A549 (cell line): Measurements from ENCODE around the gene OXA1L. TPM values are rescaled to one million over a fixed set of nuclear protein-coding genes. Genes with fewer than 3 reads are reported as not detected.
"Not testable (repeated sequence)": the region's sequence is repeated elsewhere in the genome, so short reads cannot be mapped to it uniquely, and the experiment has no call there.

ENCODE experiments used
- ATAC-seq, 2 experiments: fragments of 200-7000 bp in 1 of 2; fragments of >200 bp in 1 of 2; cut with Nextera tagmentation in 1 of 2; cut with Tn5 transposase in 1 of 2; 3 replicates each; pipeline versions ENCODE4 v1.8.0 to v1.9.1; 2018 to 2020; ENCODE audit warnings: mild to moderate bottlenecking in 1 of 2, moderate library complexity in 1 of 2
- CTCF ChIA-PET: fragments of 300-600 bp; sonication (Branson Sonifier 250); formaldehyde crosslinking; extraction: SDS; loops from one replicate; lab custom pipeline; 2021; ENCODE audit warnings: antibody characterized with exemption, inconsistent platforms; lab: Yijun Ruan, JAX
- POLR2A ChIA-PET: fragments of 350-600 bp; formaldehyde crosslinking; extraction: SDS; loops from one replicate; lab custom pipeline; 2021; ENCODE audit warnings: antibody characterized with exemption, inconsistent platforms; lab: Yijun Ruan, JAX
- DNase-seq, 2 experiments: peaks; one replicate each; pipeline versions ENCODE4 v3.0.0 to v3.0.0-alpha.2; 2011 to 2016; ENCODE audit warnings: low read depth in 1 of 2, low spot score in 1 of 2
- FAIRE-seq: peaks from 2 replicates; lab custom pipeline; 2011; peaks lifted over from hg19 to GRCh38; lab: Jason Lieb, UNC
- H3K27ac ChIP-seq, 2 experiments: fragments of >200 bp; sonication (Bioruptor Twin); formaldehyde crosslinking; 3 replicates each; pipeline ENCODE4 v1.5.1; 2016 to 2017
- H3K4me1 ChIP-seq: fragments of >200 bp; sonication (Bioruptor Twin); formaldehyde crosslinking; 3 replicates; pipeline ENCODE4 v1.6.1; 2016
- H3K4me2 ChIP-seq: fragments of >200 bp; sonication (Bioruptor Twin); formaldehyde crosslinking; 3 replicates; pipeline ENCODE4 v1.6.1; 2016
- H3K4me3 ChIP-seq: fragments of >200 bp; sonication (Bioruptor Twin); formaldehyde crosslinking; 3 replicates; pipeline ENCODE4 v1.5.1; 2016
- H3K9me3 ChIP-seq: fragments of >200 bp; sonication (Bioruptor Twin); formaldehyde crosslinking; 3 replicates; pipeline ENCODE4 v1.6.1; 2016
- CBX8 ChIP-seq: fragments of 200-600 bp; sonication (generic); IDR thresholded peaks from 2 replicates; pipeline ENCODE4 v1.6.1; 2016
- CEBPB ChIP-seq, 2 experiments: fragments of >200 bp in 1 of 2; sonication (Bioruptor Twin) in 1 of 2; formaldehyde crosslinking in 1 of 2; IDR thresholded peaks; 2 replicates each; pipeline ENCODE4 v1.6.1; 2012 to 2016
- CHD2 ChIP-seq: fragments of 150-350 bp; IDR thresholded peaks from 2 replicates; pipeline ENCODE4 v1.6.1; 2014; ENCODE audit warnings: low read length; ENCODE audit not compliant: partially characterized antibody
- CHD4 ChIP-seq: fragments of 200-600 bp; sonication (generic); IDR thresholded peaks from 2 replicates; pipeline ENCODE4 v1.6.1; 2016; ENCODE audit warnings: antibody characterized with exemption, mild to moderate bottlenecking, borderline replicate concordance
- EHF ChIP-seq: fragments of 250-450 bp; sonication (Bioruptor Pico); IDR thresholded peaks from 2 replicates; pipeline ENCODE4 v1.5.0; 2020; ENCODE audit warnings: mild to moderate bottlenecking
- EHMT2 ChIP-seq: fragments of 200-600 bp; sonication (generic); IDR thresholded peaks from 2 replicates; pipeline ENCODE4 v1.6.1; 2016; ENCODE audit warnings: antibody characterized with exemption, low read depth, mild to moderate bottlenecking, moderate library complexity
- ESRRA ChIP-seq: fragments of 150-350 bp; IDR thresholded peaks from 2 replicates; pipeline ENCODE4 v1.6.1; 2014; ENCODE audit warnings: mild to moderate bottlenecking, low read length, borderline replicate concordance
- FOSB ChIP-seq: fragments of 250-450 bp; sonication (Bioruptor Pico); IDR thresholded peaks from 2 replicates; pipeline ENCODE4 v1.5.0; 2020; ENCODE audit warnings: mild to moderate bottlenecking, moderate library complexity
- HDAC2 ChIP-seq: fragments of 200-600 bp; sonication (generic); IDR thresholded peaks from 2 replicates; pipeline ENCODE4 v1.6.1; 2016
- HEYL ChIP-seq: fragments of 250-450 bp; sonication (Bioruptor Pico); IDR thresholded peaks from 2 replicates; pipeline ENCODE4 v1.8.0; 2021; ENCODE audit warnings: mild to moderate bottlenecking, moderate library complexity
- HOXA7 ChIP-seq: fragments of 250-450 bp; sonication (Bioruptor Pico); IDR thresholded peaks from 2 replicates; pipeline ENCODE4 v1.5.0; 2020; ENCODE audit warnings: mild to moderate bottlenecking, moderate library complexity
- JUN ChIP-seq, 2 experiments: fragments of >200 bp; sonication (Bioruptor Twin); formaldehyde crosslinking; IDR thresholded peaks; 2 replicates in 1 of 2; 3 replicates in 1 of 2; pipeline ENCODE4 v1.6.1; 2016 to 2017
- JUNB ChIP-seq: fragments of >200 bp; sonication (Bioruptor Twin); formaldehyde crosslinking; IDR thresholded peaks from 2 replicates; pipeline ENCODE4 v1.6.1; 2016
- MAFK ChIP-seq: fragments of 450-650 bp; IDR thresholded peaks from 2 replicates; pipeline ENCODE4 v1.6.1; 2014; ENCODE audit not compliant: partially characterized antibody
- MAZ ChIP-seq: fragments of 150-350 bp; IDR thresholded peaks from 2 replicates; pipeline ENCODE4 v1.6.1; 2014; ENCODE audit warnings: antibody characterized with exemption, low read depth, low read length, borderline replicate concordance
- NFE2L2 ChIP-seq: fragments of 150-350 bp; conservative IDR thresholded peaks from 2 replicates; pipeline ENCODE4 v1.6.1; 2014; ENCODE audit warnings: low read length
- NPAS2 ChIP-seq: fragments of 250-450 bp; sonication (Bioruptor Pico); IDR thresholded peaks from 2 replicates; pipeline ENCODE4 v1.8.0; 2022; ENCODE audit warnings: mild to moderate bottlenecking, moderate library complexity, borderline replicate concordance
- NR3C1 ChIP-seq: fragments of >200 bp; sonication (Bioruptor Twin); formaldehyde crosslinking; IDR thresholded peaks from 3 replicates; pipeline ENCODE4 v1.6.1; 2017
- POLR2A ChIP-seq: IDR thresholded peaks from 2 replicates; pipeline ENCODE4 v1.6.1; 2012; ENCODE audit warnings: mild to moderate bottlenecking, low read length
- POLR2AphosphoS2 ChIP-seq: conservative IDR thresholded peaks from 2 replicates; pipeline ENCODE4 v1.6.1; 2012; ENCODE audit warnings: low read length, improper control_type of control experiment, inconsistent platforms
- RNF2 ChIP-seq: fragments of 200-600 bp; sonication (generic); IDR thresholded peaks from 2 replicates; pipeline ENCODE4 v1.6.1; 2016; ENCODE audit warnings: low read depth, mild to moderate bottlenecking, antibody characterized with exemption, moderate library complexity, borderline replicate concordance
- SMC3 ChIP-seq: fragments of >200 bp; sonication (Bioruptor Twin); formaldehyde crosslinking; IDR thresholded peaks from 3 replicates; pipeline ENCODE4 v1.6.1; 2018; ENCODE audit warnings: inconsistent platforms
- SREBF2 ChIP-seq: fragments of 450-650 bp; IDR thresholded peaks from 2 replicates; pipeline ENCODE4 v1.6.1; 2014; ENCODE audit warnings: mild to moderate bottlenecking, moderate library complexity
- TFCP2L1 ChIP-seq: fragments of 250-450 bp; sonication (Bioruptor Pico); IDR thresholded peaks from 2 replicates; pipeline ENCODE4 v1.5.0; 2021; ENCODE audit warnings: mild to moderate bottlenecking
- ZC3H11A ChIP-seq: fragments of 450-650 bp; IDR thresholded peaks from 2 replicates; pipeline ENCODE4 v1.6.1; 2014; ENCODE audit warnings: antibody characterized with exemption, mild to moderate bottlenecking
- ZNF302 ChIP-seq: fragments of 250-450 bp; sonication (Bioruptor Pico); IDR thresholded peaks from 2 replicates; pipeline ENCODE4 v1.9.0; 2021; ENCODE audit warnings: inconsistent platforms, mild to moderate bottlenecking, moderate library complexity
- WGBS: methylation state at CpG from one replicate; pipeline ENCODE4 v1.1.6; 2017; ENCODE audit errors: missing lambda C conversion rate; 5-methylcytosine and 5-hydroxymethylcytosine counted together
- polyA plus RNA-seq, 4 experiments: library from polyadenylated mRNA; depleted of rRNA in 3 of 4; stranded (reverse); fragments of >200 nt; fragmentation: RNase III in 1 of 4; extraction: RNeasy Plus Mini Kit Qiagen cat#74134 plus additional on column Dnase treatment in 1 of 4; gene quantifications; 2 replicates in 3 of 4; 3 replicates in 1 of 4; pipeline ENCODE4 v1.2.3, GENCODE V29; 2011 to 2017
- TF ChIP-seq, protein P1 (sequence below): fragments of >200 bp; sonication (Bioruptor Twin); formaldehyde crosslinking; IDR thresholded peaks from 3 replicates; pipeline ENCODE4 v1.5.1; 2016
- TF ChIP-seq, protein P2 (sequence below): fragments of 450-650 bp; IDR thresholded peaks from 2 replicates; pipeline ENCODE4 v1.6.1; 2014; ENCODE audit warnings: antibody characterized with exemption

OXA1L gene
- polyA plus RNA-seq, 2 of the 4 experiments (the other 2 are of a cell fraction), result 133 to 199 TPM

DNA sequence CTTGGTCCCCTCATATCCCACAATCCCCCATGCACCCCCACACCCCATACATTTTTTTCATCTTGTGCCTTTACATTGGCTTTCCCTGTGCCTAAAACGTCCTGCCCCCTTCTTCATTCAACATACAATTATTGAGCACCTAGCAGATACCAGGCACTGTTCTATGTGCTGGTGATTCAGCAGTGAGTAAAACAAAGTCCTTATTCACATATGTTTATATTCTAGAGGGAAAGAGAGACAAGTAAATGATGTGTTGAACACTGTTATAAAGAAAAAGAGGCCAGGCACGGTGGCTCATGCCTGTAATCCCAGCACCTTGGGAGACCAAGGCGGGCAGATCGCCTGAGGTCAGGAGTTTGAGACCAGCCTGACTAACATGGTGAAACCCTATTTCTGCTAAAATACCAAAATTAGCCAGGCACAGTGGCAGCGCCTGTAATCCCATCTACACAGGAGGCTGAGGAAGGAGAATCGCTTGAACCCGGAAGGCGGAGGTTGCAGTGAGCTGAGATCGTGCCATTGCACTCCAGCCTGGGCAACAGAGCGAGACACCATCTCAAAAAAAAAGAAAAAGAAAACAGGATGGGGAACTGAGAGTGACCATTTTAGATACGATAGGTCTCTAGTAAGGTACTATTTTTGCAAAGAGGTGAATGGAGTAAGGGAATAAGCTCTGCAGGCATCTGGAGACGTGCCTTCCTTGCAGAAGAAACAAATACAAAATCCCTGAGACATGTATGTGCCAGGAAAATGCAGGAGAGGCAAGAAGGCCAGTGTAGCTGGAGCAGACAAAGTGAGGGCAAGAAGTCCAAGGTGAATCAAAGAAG is 36.6 kb downstream of the OXA1L start:
- ATAC-seq (no peak), DNase-seq (no peak), FAIRE-seq (no peak)
- ChIA-PET POLR2A (no interaction called here), CTCF (interaction anchor here (1.2 to 2.5 kb wide), 3 partner anchors 20 to 50 kb away, joined by 3 to 5 read pairs (median 4); no protein-coding TSS in a partner anchor)
- TF ChIP-seq ZC3H11A (no peak), EHF (CRISPR knock-in tag) (no peak), POLR2AphosphoS2 (no peak), CBX8 (no peak), MAZ (no peak), NPAS2 (CRISPR knock-in tag) (no peak), ZNF302 (no peak), FOSB (no peak), JUN (IDR thresholded peaks at IDR 0.05) (no peak), SMC3 (no peak)
- Histone ChIP-seq H3K4me3 (no peak overlapping the region), H3K27ac (no peak overlapping the region), H3K9me3 (no peaks in the 10 kb centered on the region), H3K4me1 (peaks cover 11% of the 10 kb centered on the region), H3K4me2 (no peak overlapping the region)
- WGBS, result 73% methylated on average over 12 of the region's 12 CpGs

DNA sequence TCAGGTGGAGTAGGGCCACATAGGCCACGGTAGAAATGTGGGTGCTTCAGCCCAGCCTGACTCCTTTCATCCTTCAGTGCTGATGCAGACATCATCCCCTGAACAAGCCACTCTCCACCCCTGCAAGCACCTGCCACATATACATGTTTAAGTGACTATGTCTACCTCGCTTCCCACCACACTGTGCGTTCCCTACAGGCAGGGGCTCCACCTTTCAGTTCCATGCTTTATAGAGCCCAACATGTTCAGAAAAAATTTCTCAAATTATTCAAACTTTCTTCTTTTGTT is 37.1 kb downstream of the OXA1L start:
- no peak for DNase-seq
- TF ChIP-seq TFCP2L1 (CRISPR knock-in tag) (no peak), MAFK (no peak), HDAC2 (no peak), CHD2 (no peak), NFE2L2 (no peak), ESRRA (no peak), RNF2 (no peak)
- TF ChIP-seq, all 56 proteins: peak for 0
- H3K4me2 ChIP-seq, result no peak overlapping the region
- peaks cover 16% of the 10 kb centered on the region for H3K4me1 ChIP-seq
- no peaks in the 10 kb centered on the region for H3K9me3 ChIP-seq
- ATAC-seq (no peak), FAIRE-seq (no peak)
- POLR2A ChIA-PET, result no interaction called here
- no peak overlapping the region for H3K4me3 ChIP-seq
- H3K27ac ChIP-seq, result no peak overlapping the region
- CTCF ChIA-PET, result no interaction called here
- 81% methylated on average over 3 of the region's 3 CpGs for WGBS

DNA sequence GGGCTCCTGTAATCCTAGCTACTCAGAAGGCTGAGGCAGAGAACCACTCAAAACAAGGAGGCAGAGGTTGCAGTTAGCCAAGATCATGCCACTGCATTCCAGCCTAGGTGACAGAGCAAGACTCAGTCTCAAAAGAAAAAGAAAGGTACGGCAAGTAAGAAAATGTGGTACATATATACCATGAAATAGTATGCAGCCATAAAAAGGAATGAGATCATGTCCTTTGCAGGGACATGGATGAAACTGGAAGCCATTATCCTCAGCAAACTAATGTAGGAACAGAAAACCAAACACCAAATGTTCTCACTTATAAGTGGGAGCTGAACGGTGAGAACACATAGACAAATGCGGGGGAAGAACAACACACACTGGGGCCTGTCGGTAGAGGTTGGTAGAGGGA is 38.7 kb downstream of the OXA1L start:
- H3K4me1 ChIP-seq, result peaks cover 18% of the 10 kb centered on the region
- H3K4me3 ChIP-seq, ATAC-seq, FAIRE-seq, H3K9me3 ChIP-seq, DNase-seq, H3K27ac ChIP-seq, H3K4me2 ChIP-seq, POLR2A ChIA-PET: not testable (repeated sequence)
- WGBS, result 91% methylated on average over 4 of the region's 4 CpGs
- CTCF ChIA-PET, result interaction anchor here (0.6 to 0.7 kb wide), 4 partner anchors 17 to 235 kb away, joined by 3 read pairs; no protein-coding TSS in a partner anchor

DNA sequence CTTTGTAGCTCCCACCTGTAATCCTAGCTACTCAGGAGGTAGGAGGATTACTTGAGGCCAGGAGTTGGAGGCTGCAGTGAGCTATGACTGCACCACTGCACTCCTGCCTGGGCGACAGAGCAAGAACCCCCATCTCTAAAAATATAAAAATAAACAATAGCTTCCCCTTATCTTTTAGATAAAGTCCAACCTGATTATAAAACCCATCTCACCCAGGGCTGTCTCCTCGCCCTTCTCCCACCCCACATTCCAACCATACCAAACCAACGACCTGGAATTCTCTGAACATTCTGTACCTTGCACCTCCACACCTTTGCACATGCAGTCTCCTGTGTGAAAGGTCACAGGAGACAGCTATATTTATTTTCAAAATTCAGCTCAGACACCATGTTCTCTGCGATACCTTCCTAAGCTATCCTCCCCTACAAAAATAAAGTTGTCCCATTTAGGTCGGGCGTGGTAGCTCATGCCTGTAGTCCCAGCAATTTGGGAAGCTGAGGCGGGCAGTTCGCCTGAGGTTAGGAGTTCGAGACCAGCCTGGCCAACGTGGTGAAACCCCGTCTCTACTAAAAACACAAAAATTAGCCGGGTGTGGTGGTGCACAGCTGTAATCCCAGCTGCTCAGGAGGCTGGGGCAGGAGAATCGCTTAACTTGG is 41.1 kb downstream of the OXA1L start:
- Histone ChIP-seq H3K27ac (peak overlapping the region in 1 of 2 experiments; percentile 31; a peak in 1 of 6 replicates), H3K4me2 (peak overlapping the region; percentile 39; the same call in 2 of the 3 replicates), H3K4me1 (peaks cover 18% of the 10 kb centered on the region), H3K9me3 (no peaks in the 10 kb centered on the region), H3K4me3 (no peak overlapping the region)
- WGBS, result 64% methylated on average over 13 of the region's 13 CpGs
- DNase-seq (no peak), FAIRE-seq (no peak), ATAC-seq (peak in 1 of 2 experiments; percentile 30; a peak in 2 of 6 replicates)
- POLR2A ChIA-PET, result interaction anchor here (0.6 kb wide), 1 partner anchor 10 kb away, joined by 3 read pairs; no protein-coding TSS in a partner anchor
- CTCF ChIA-PET, result interaction anchor here (1.1 to 2.3 kb wide), 5 partner anchors 14 to 65 kb away, joined by 3 to 8 read pairs (median 4); no protein-coding TSS in a partner anchor
- TF ChIP-seq NPAS2 (CRISPR knock-in tag), result no peak
- TF ChIP-seq JUNB, result no peak
- TF ChIP-seq EHMT2, result no peak
- no peak for TF ChIP-seq ZC3H11A
- no peak for TF ChIP-seq SREBF2
- no peak for TF ChIP-seq CHD4
- TF ChIP-seq HEYL (CRISPR knock-in tag), result no peak
- TF ChIP-seq, protein P1, sequence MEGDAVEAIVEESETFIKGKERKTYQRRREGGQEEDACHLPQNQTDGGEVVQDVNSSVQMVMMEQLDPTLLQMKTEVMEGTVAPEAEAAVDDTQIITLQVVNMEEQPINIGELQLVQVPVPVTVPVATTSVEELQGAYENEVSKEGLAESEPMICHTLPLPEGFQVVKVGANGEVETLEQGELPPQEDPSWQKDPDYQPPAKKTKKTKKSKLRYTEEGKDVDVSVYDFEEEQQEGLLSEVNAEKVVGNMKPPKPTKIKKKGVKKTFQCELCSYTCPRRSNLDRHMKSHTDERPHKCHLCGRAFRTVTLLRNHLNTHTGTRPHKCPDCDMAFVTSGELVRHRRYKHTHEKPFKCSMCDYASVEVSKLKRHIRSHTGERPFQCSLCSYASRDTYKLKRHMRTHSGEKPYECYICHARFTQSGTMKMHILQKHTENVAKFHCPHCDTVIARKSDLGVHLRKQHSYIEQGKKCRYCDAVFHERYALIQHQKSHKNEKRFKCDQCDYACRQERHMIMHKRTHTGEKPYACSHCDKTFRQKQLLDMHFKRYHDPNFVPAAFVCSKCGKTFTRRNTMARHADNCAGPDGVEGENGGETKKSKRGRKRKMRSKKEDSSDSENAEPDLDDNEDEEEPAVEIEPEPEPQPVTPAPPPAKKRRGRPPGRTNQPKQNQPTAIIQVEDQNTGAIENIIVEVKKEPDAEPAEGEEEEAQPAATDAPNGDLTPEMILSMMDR, result no peak
- TF ChIP-seq CEBPB (IDR thresholded peaks at IDR 0.05), result no peak
- TF ChIP-seq NR3C1, result no peak
- TF ChIP-seq, protein P2, sequence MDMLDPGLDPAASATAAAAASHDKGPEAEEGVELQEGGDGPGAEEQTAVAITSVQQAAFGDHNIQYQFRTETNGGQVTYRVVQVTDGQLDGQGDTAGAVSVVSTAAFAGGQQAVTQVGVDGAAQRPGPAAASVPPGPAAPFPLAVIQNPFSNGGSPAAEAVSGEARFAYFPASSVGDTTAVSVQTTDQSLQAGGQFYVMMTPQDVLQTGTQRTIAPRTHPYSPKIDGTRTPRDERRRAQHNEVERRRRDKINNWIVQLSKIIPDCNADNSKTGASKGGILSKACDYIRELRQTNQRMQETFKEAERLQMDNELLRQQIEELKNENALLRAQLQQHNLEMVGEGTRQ, result no peak
- TF ChIP-seq ZNF302, result no peak
- no peak for TF ChIP-seq POLR2A
- TF ChIP-seq HOXA7 (CRISPR knock-in tag), result no peak
